HepG2 (cell line): ENCODE results near the gene ARL6. TPM values are rescaled to one million over a fixed set of nuclear protein-coding genes. Genes with fewer than 3 reads are reported as not detected.

Experiments
- AKAP8 ChIP-seq: sonication (generic); formaldehyde crosslinking; IDR thresholded peaks from 2 replicates; pipeline ENCODE4 v1.5.1; 2020; ENCODE audit warnings: mild to moderate bottlenecking, missing genetic modification reagents
- DNMT1 ChIP-seq: sonication (generic); formaldehyde crosslinking; IDR thresholded peaks from 2 replicates; pipeline ENCODE4 v1.5.1; 2020; ENCODE audit warnings: mild to moderate bottlenecking, missing genetic modification reagents
- ERF ChIP-seq: IDR thresholded peaks from 2 replicates; pipeline ENCODE4 v1.6.1; 2018; ENCODE audit warnings: missing biosample characterization, missing genetic modification reagents
- GABPB1 ChIP-seq: IDR thresholded peaks from 2 replicates; pipeline ENCODE4 v1.6.1; 2016; ENCODE audit warnings: mild to moderate bottlenecking, missing genetic modification reagents, moderate library complexity, missing compliant biosample characterization
- HNRNPL ChIP-seq: fragments of 200-400 bp; formaldehyde crosslinking; IDR thresholded peaks from 2 replicates; pipeline ENCODE4 v1.6.1; 2017; ENCODE audit warnings: mild to moderate bottlenecking, low read depth, low read length
- HOXA5 ChIP-seq: sonication (generic); formaldehyde crosslinking; IDR thresholded peaks from 2 replicates; pipeline ENCODE4 v1.4.0; 2020; ENCODE audit warnings: missing genetic modification reagents
- KMT2B ChIP-seq: IDR thresholded peaks from 2 replicates; pipeline ENCODE4 v1.6.1; 2016; ENCODE audit warnings: missing genetic modification reagents, missing compliant biosample characterization
- MATR3 ChIP-seq: sonication (generic); formaldehyde crosslinking; IDR thresholded peaks from 2 replicates; pipeline ENCODE4 v1.4.0; 2020; ENCODE audit warnings: missing genetic modification reagents
- RXRA ChIP-seq: sonication (generic); formaldehyde crosslinking; IDR thresholded peaks from 2 replicates; pipeline ENCODE4 v1.5.1; 2020; ENCODE audit warnings: missing genetic modification reagents
- SMAD9 ChIP-seq: sonication (generic); formaldehyde crosslinking; IDR thresholded peaks from 2 replicates; pipeline ENCODE4 v1.5.1; 2020; ENCODE audit warnings: mild to moderate bottlenecking, missing genetic modification reagents
- SOX6 ChIP-seq, 2 experiments: fragments of 450-650 bp in 1 of 2; sonication (generic) in 1 of 2; formaldehyde crosslinking in 1 of 2; IDR thresholded peaks; 2 replicates each; pipeline versions ENCODE4 v1.4.0 to v1.6.1; 2017 to 2020; ENCODE audit warnings: antibody characterized with exemption in 1 of 2, mild to moderate bottlenecking in 1 of 2, missing genetic modification reagents in 1 of 2
- ZFY ChIP-seq: sonication (generic); formaldehyde crosslinking; IDR thresholded peaks from 2 replicates; pipeline ENCODE4 v1.4.0; 2020; ENCODE audit warnings: missing genetic modification reagents
- ZFYVE20 ChIP-seq: sonication (generic); formaldehyde crosslinking; IDR thresholded peaks from 2 replicates; pipeline ENCODE4 v1.8.0; 2023; ENCODE audit warnings: low read depth, mild to moderate bottlenecking, moderate library complexity, missing genetic modification reagents, borderline replicate concordance
- ZNF556 ChIP-seq: sonication (generic); formaldehyde crosslinking; IDR thresholded peaks from 2 replicates; pipeline ENCODE4 v1.4.0; 2020; ENCODE audit warnings: mild to moderate bottlenecking, missing genetic modification reagents, borderline replicate concordance
- ZNF792 ChIP-seq: IDR thresholded peaks from 2 replicates; pipeline ENCODE4 v1.6.1; 2016
- polyA plus RNA-seq, 8 experiments: library from polyadenylated mRNA; depleted of rRNA in 3 of 8; stranded (reverse) in 7 of 8; unstranded in 1 of 8; fragments of >200 nt; fragmentation: Illumina TruSeq in 4 of 8; extraction: Trizol in 4 of 8; gene quantifications; 2 replicates each; pipeline versions ENCODE4 v1.2.1 to v1.2.3, GENCODE V29; 2011 to 2016; ENCODE audit warnings: low read depth in 4 of 8, missing spikeins in 1 of 8, mixed read lengths in 1 of 8; ENCODE audit not compliant: insufficient read depth in 1 of 8
- total RNA-seq, 5 experiments: library from RNA; depleted of rRNA; stranded (reverse); fragments of >200 nt; fragmentation: Illumina TruSeq; extraction: Trizol; gene quantifications; 2 replicates each; pipeline ENCODE4 v1.2.3, GENCODE V29; 2016; ENCODE audit warnings: low read depth in 1 of 5
- TF ChIP-seq, protein P1 (sequence below): sonication (generic); formaldehyde crosslinking; conservative IDR thresholded peaks from 2 replicates; pipeline ENCODE4 v1.5.0; 2020; ENCODE audit warnings: missing genetic modification reagents
- TF ChIP-seq, protein P2 (sequence below): sonication (generic); formaldehyde crosslinking; IDR thresholded peaks from 2 replicates; pipeline ENCODE4 v1.5.0; 2020; ENCODE audit warnings: mild to moderate bottlenecking, missing genetic modification reagents
- TF ChIP-seq, protein P3 (sequence below): sonication (generic); formaldehyde crosslinking; IDR thresholded peaks from 2 replicates; pipeline ENCODE4; 2020; ENCODE audit warnings: missing genetic modification reagents, mild to moderate bottlenecking, borderline replicate concordance
- TF ChIP-seq, protein P4 (sequence below): sonication (generic); formaldehyde crosslinking; IDR thresholded peaks from 2 replicates; pipeline ENCODE4 v1.5.0; 2020; ENCODE audit warnings: mild to moderate bottlenecking, missing genetic modification reagents

The ARL6 gene
- total and polyA plus RNA-seq, 2 of the 13 experiments (the other 11 are each of a cell fraction or from before 2014, with no cell fraction given) = 1.3 to 3.7 TPM

DNA sequence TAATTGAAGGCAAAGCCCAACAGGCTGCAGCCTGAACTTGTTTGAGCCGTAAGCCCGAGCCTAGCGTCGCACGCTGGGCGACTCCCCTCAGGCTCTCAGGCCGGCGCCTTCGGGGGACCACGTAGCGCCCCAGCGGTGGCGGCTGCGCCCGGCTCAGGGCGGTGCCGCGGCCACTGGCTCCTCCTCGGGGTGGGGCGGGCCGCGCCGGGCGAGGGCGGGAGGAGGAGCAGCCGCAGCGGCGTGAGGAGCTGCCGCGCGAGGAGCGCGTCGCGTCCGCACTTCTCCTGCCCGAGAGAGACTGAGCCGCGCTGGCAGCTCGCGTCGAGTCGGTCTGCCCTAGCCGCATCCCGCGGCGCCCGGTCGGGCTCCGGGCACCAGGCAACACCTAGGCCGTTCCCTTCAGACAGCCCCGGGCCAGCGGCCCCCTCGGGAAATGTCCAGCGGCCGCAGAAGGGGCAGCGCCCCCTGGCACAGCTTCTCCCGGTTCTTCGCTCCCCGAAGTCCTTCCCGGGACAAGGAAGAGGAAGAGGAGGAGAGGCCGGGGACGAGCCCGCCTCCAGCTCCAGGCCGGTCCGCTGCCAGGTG, 57.3 kb downstream of the ARL6 start, which contains the start of gene CRYBG3 (continued):
- TF ChIP-seq, protein P1, sequence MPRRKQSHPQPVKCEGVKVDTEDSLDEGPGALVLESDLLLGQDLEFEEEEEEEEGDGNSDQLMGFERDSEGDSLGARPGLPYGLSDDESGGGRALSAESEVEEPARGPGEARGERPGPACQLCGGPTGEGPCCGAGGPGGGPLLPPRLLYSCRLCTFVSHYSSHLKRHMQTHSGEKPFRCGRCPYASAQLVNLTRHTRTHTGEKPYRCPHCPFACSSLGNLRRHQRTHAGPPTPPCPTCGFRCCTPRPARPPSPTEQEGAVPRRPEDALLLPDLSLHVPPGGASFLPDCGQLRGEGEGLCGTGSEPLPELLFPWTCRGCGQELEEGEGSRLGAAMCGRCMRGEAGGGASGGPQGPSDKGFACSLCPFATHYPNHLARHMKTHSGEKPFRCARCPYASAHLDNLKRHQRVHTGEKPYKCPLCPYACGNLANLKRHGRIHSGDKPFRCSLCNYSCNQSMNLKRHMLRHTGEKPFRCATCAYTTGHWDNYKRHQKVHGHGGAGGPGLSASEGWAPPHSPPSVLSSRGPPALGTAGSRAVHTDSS (CRISPR knock-in tag) = no peak
- TF ChIP-seq KMT2B = 0 out of 2 replicates have a peak, but pooled peaks have one; percentile 49
- TF ChIP-seq ERF = peak; percentile 53; the same call in 1 of the 2 replicates
- 0 out of 2 replicates have a peak, but pooled peaks have one; percentile 39 for TF ChIP-seq ZNF556 (CRISPR knock-in tag)
- no peak for TF ChIP-seq MATR3 (CRISPR knock-in tag)
- TF ChIP-seq DNMT1 (CRISPR knock-in tag) = 0 out of 2 replicates have a peak, but pooled peaks have one; percentile 35
- 0 out of 2 replicates have a peak, but pooled peaks have one; percentile 1 for TF ChIP-seq RXRA (CRISPR knock-in tag)
- TF ChIP-seq ZNF792 = peak; percentile 50; the same call in 1 of the 2 replicates
- TF ChIP-seq AKAP8 (CRISPR knock-in tag) = peak; percentile 80; the same call in 1 of the 2 replicates
- TF ChIP-seq, protein P2, sequence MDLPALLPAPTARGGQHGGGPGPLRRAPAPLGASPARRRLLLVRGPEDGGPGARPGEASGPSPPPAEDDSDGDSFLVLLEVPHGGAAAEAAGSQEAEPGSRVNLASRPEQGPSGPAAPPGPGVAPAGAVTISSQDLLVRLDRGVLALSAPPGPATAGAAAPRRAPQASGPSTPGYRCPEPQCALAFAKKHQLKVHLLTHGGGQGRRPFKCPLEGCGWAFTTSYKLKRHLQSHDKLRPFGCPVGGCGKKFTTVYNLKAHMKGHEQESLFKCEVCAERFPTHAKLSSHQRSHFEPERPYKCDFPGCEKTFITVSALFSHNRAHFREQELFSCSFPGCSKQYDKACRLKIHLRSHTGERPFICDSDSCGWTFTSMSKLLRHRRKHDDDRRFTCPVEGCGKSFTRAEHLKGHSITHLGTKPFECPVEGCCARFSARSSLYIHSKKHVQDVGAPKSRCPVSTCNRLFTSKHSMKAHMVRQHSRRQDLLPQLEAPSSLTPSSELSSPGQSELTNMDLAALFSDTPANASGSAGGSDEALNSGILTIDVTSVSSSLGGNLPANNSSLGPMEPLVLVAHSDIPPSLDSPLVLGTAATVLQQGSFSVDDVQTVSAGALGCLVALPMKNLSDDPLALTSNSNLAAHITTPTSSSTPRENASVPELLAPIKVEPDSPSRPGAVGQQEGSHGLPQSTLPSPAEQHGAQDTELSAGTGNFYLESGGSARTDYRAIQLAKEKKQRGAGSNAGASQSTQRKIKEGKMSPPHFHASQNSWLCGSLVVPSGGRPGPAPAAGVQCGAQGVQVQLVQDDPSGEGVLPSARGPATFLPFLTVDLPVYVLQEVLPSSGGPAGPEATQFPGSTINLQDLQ (CRISPR knock-in tag) = peak; percentile 26; the same call in 1 of the 2 replicates
- TF ChIP-seq ZFYVE20 (CRISPR knock-in tag) = 0 out of 2 replicates have a peak, but pooled peaks have one; percentile 65
- TF ChIP-seq, protein P3, sequence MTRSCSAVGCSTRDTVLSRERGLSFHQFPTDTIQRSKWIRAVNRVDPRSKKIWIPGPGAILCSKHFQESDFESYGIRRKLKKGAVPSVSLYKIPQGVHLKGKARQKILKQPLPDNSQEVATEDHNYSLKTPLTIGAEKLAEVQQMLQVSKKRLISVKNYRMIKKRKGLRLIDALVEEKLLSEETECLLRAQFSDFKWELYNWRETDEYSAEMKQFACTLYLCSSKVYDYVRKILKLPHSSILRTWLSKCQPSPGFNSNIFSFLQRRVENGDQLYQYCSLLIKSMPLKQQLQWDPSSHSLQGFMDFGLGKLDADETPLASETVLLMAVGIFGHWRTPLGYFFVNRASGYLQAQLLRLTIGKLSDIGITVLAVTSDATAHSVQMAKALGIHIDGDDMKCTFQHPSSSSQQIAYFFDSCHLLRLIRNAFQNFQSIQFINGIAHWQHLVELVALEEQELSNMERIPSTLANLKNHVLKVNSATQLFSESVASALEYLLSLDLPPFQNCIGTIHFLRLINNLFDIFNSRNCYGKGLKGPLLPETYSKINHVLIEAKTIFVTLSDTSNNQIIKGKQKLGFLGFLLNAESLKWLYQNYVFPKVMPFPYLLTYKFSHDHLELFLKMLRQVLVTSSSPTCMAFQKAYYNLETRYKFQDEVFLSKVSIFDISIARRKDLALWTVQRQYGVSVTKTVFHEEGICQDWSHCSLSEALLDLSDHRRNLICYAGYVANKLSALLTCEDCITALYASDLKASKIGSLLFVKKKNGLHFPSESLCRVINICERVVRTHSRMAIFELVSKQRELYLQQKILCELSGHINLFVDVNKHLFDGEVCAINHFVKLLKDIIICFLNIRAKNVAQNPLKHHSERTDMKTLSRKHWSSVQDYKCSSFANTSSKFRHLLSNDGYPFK (CRISPR knock-in tag) = no peak; the same call in 1 of the 2 replicates
- peak; percentile 37; the same call in 1 of the 2 replicates for TF ChIP-seq HOXA5
- no peak for TF ChIP-seq SOX6 (IDR thresholded peaks at IDR 0.05)
- TF ChIP-seq SOX6 (CRISPR knock-in tag; IDR thresholded peaks at IDR 0.05) = peak; percentile 34; the same call in 1 of the 2 replicates
- peak; percentile 87 for TF ChIP-seq HNRNPL
- peak; percentile 60; the same call in 1 of the 2 replicates for TF ChIP-seq GABPB1
- peak; percentile 87 for TF ChIP-seq ZFY (CRISPR knock-in tag)
- 0 out of 2 replicates have a peak, but pooled peaks have one; percentile 29 for TF ChIP-seq SMAD9 (CRISPR knock-in tag)
- TF ChIP-seq, protein P4, sequence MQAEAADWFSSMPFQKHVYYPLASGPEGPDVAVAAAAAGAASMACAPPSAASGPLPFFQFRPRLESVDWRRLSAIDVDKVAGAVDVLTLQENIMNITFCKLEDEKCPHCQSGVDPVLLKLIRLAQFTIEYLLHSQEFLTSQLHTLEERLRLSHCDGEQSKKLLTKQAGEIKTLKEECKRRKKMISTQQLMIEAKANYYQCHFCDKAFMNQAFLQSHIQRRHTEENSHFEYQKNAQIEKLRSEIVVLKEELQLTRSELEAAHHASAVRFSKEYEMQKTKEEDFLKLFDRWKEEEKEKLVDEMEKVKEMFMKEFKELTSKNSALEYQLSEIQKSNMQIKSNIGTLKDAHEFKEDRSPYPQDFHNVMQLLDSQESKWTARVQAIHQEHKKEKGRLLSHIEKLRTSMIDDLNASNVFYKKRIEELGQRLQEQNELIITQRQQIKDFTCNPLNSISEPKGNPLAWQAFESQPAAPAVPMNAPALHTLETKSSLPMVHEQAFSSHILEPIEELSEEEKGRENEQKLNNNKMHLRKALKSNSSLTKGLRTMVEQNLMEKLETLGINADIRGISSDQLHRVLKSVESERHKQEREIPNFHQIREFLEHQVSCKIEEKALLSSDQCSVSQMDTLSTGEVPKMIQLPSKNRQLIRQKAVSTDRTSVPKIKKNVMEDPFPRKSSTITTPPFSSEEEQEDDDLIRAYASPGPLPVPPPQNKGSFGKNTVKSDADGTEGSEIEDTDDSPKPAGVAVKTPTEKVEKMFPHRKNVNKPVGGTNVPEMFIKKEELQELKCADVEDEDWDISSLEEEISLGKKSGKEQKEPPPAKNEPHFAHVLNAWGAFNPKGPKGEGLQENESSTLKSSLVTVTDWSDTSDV = no peak
